Large intestine (tissue), 3 donors: ENCODE measurements around the gene JPH2. TPM values are rescaled to one million over a fixed set of nuclear protein-coding genes. Genes with fewer than 3 reads are reported as not detected.

ENCODE experiments used
- DNase-seq, 2 donors: peaks; one replicate each; pipeline versions ENCODE4 v3.0.0 to v3.0.0-alpha.2; 2013
- H3K27ac ChIP-seq: one replicate; pipeline ENCODE4 v1.5.1; 2013; ENCODE audit warnings: low read length
- H3K27me3 ChIP-seq: 2 replicates; pipeline ENCODE4 v1.6.1; 2013; ENCODE audit warnings: low read length; ENCODE audit not compliant: control insufficient read depth, insufficient read depth
- H3K36me3 ChIP-seq: 2 replicates; pipeline ENCODE4 v1.6.1; 2013; ENCODE audit warnings: low read length; ENCODE audit not compliant: control insufficient read depth, insufficient read depth
- H3K4me1 ChIP-seq: one replicate; pipeline ENCODE4 v1.6.1; 2013; ENCODE audit warnings: low read length; ENCODE audit not compliant: control insufficient read depth, insufficient read depth
- H3K4me3 ChIP-seq: one replicate; pipeline ENCODE4 v1.5.1; 2013; ENCODE audit warnings: low read length
- H3K9me3 ChIP-seq: one replicate; pipeline ENCODE4 v1.6.1; 2013; ENCODE audit warnings: mild to moderate bottlenecking, low read depth, low read length, moderate library complexity; ENCODE audit not compliant: control insufficient read depth
- WGBS: methylation state at CpG from one replicate; pipeline ENCODE4 v1.1.5; 2013; ENCODE audit warnings: low lambda C conversion rate; ENCODE audit not compliant: insufficient coverage; 5-methylcytosine and 5-hydroxymethylcytosine counted together
- polyA plus RNA-seq: library from polyadenylated mRNA; unstranded; fragments of 120-200 nt; gene quantifications from one replicate; pipeline ENCODE4 v1.2.1, GENCODE V29; 2013

Gene JPH2
- polyA plus RNA-seq, 1 donor: 15.6 TPM

- H3K9me3 ChIP-seq: no peaks in the 10 kb centered on the region
- peaks cover 3% of the 10 kb centered on the region for H3K36me3 ChIP-seq
- H3K4me1 ChIP-seq: peaks cover 17% of the 10 kb centered on the region
- no peak overlapping the region for H3K4me3 ChIP-seq
- no peak for DNase-seq
- 100% methylated on average over 1 of the region's 4 CpGs for WGBS
- no peak overlapping the region for H3K27ac ChIP-seq
- no peaks in the 10 kb centered on the region for H3K27me3 ChIP-seq
These were observed 25.8 kb upstream of the JPH2 start for GRCh38 chr20:44212792-44213191.

- Histone ChIP-seq H3K9me3 (no peaks in the 10 kb centered on the region), H3K27me3 (no peaks in the 10 kb centered on the region), H3K36me3 (peaks cover 3% of the 10 kb centered on the region), H3K27ac (peak overlapping the region; percentile 97), H3K4me3 (peak overlapping the region; percentile 75), H3K4me1 (peaks cover 13% of the 10 kb centered on the region)
- DNase-seq: peak in 1 of 2 donors; percentile 53
- 7% methylated on average over 3 of the region's 24 CpGs for WGBS
These were observed 24.4 kb upstream of the JPH2 start for GRCh38 chr20:44211177-44212039.

- Histone ChIP-seq H3K4me1 (peaks cover 13% of the 10 kb centered on the region), H3K27me3 (no peaks in the 10 kb centered on the region), H3K27ac (peak within 1 kb of the TSS; percentile 97), H3K4me3 (peak within 1 kb of the TSS; percentile 87), H3K36me3 (peaks cover 4% of the 10 kb centered on the region), H3K9me3 (no peaks in the 10 kb centered on the region)
- WGBS: no CpG with 5 or more reads among the region's 79 CpGs
- peak; percentile 98 for DNase-seq
These were observed 23.6 kb upstream of the JPH2 start, which contains the start of gene OSER1 for GRCh38 chr20:44210406-44211176. Gene OSER1 (minus strand): TSS chr20:44210771. CDS start chr20:44206957, 3,814 bp downstream.

GRCh38 chr20:44209686-44210405 lies 22.9 kb upstream of the JPH2 start:
- peak overlapping the region; percentile 97 for H3K27ac ChIP-seq
- DNase-seq: peak in 1 of 2 donors; percentile 40
- peaks cover 9% of the 10 kb centered on the region for H3K36me3 ChIP-seq
- 0% methylated on average over 6 of the region's 31 CpGs for WGBS
- H3K9me3 ChIP-seq: no peaks in the 10 kb centered on the region
- H3K4me1 ChIP-seq: peaks cover 13% of the 10 kb centered on the region
- peak overlapping the region; percentile 87 for H3K4me3 ChIP-seq
- no peaks in the 10 kb centered on the region for H3K27me3 ChIP-seq

- WGBS: no CpG with 5 or more reads among the region's 7 CpGs
- Histone ChIP-seq H3K27ac (peak overlapping the region; percentile 97), H3K9me3 (no peaks in the 10 kb centered on the region), H3K4me1 (peaks cover 13% of the 10 kb centered on the region), H3K27me3 (no peaks in the 10 kb centered on the region), H3K4me3 (peak overlapping the region; percentile 87), H3K36me3 (peaks cover 15% of the 10 kb centered on the region)
- peak in 1 of 2 donors; percentile 30 for DNase-seq
These were observed 21.8 kb upstream of the JPH2 start for GRCh38 chr20:44208770-44209169.

GRCh38 chr20:44208165-44208564 lies 21.2 kb upstream of the JPH2 start:
- peak overlapping the region; percentile 0 for H3K4me3 ChIP-seq
- H3K4me1 ChIP-seq: peaks cover 13% of the 10 kb centered on the region

GRCh38 chr20:44207126-44207723 lies 20.2 kb upstream of the JPH2 start:
- Histone ChIP-seq H3K4me3 (no peak overlapping the region), H3K9me3 (no peaks in the 10 kb centered on the region), H3K4me1 (peaks cover 13% of the 10 kb centered on the region), H3K27me3 (no peaks in the 10 kb centered on the region), H3K36me3 (peaks cover 20% of the 10 kb centered on the region), H3K27ac (no peak overlapping the region)
- 60% methylated on average over 2 of the region's 3 CpGs for WGBS
- DNase-seq: no peak

More at GRCh38 chr20:44208165-44208564, 21.2 kb upstream of the JPH2 start:
- Histone ChIP-seq H3K27ac (no peak overlapping the region), H3K36me3 (peaks cover 15% of the 10 kb centered on the region), H3K27me3 (no peaks in the 10 kb centered on the region), H3K9me3 (no peaks in the 10 kb centered on the region)
- WGBS: no CpG with 5 or more reads among the region's 7 CpGs
- no peak for DNase-seq

GRCh38 chr20:44206132-44206531 lies 19.1 kb upstream of the JPH2 start:
- Histone ChIP-seq H3K9me3 (no peaks in the 10 kb centered on the region), H3K36me3 (peaks cover 28% of the 10 kb centered on the region), H3K27me3 (no peaks in the 10 kb centered on the region), H3K4me3 (no peak overlapping the region), H3K27ac (no peak overlapping the region), H3K4me1 (peaks cover 6% of the 10 kb centered on the region)
- DNase-seq: no peak

- H3K4me1 ChIP-seq: peaks cover 6% of the 10 kb centered on the region
- H3K27ac ChIP-seq: no peak overlapping the region
- no peak overlapping the region for H3K4me3 ChIP-seq
- H3K9me3 ChIP-seq: no peaks in the 10 kb centered on the region
- H3K36me3 ChIP-seq: peaks cover 37% of the 10 kb centered on the region
- DNase-seq: no peak
- H3K27me3 ChIP-seq: no peaks in the 10 kb centered on the region
- 95% methylated on average over 3 of the region's 10 CpGs for WGBS
These were observed 17.8 kb upstream of the JPH2 start for GRCh38 chr20:44204832-44205215.
